ENCODE measurements around the gene C19orf18. TPM values are rescaled to one million over a fixed set of nuclear protein-coding genes. Genes with fewer than 3 reads are reported as not detected.

Gene C19orf18
- polyA plus RNA-seq, 2 of the 4 experiments (the other 2 are of a cell fraction), result 0.13 TPM; not detected in 1

- no peak for DNase-seq (ENCODE audit: low read depth in 1 of 2, low spot score in 1 of 2)
- Histone ChIP-seq H3K4me3 (no peak overlapping the region), H3K4me2 (no peak overlapping the region), H3K27ac (no peak overlapping the region), H3K9me3 (peaks cover 88% of the 10 kb centered on the region), H3K4me1 (no peaks in the 10 kb centered on the region)
- no peak for TF ChIP-seq CBX2 (IDR thresholded peaks at IDR 0.05; ENCODE audit: borderline replicate concordance, low read depth)
- no peak for TF ChIP-seq ZSCAN20 (CRISPR knock-in tag; IDR thresholded peaks at IDR 0.05)
- no peak for ATAC-seq
- WGBS (ENCODE audit: missing lambda C conversion rate), result 14% methylated on average over 7 of the region's 7 CpGs
- no peak for FAIRE-seq
- ChIA-PET POLR2A (no interaction called here), CTCF (interaction anchor here (0.5 kb wide), 1 partner anchor 488 kb away, joined by 3 read pairs; no protein-coding TSS in a partner anchor)
These were observed 45.8 kb upstream of the C19orf18 start for GRCh38 chr19:58020129-58020528.

GRCh38 chr19:58014141-58014540 is 39.8 kb upstream of the C19orf18 start:
- Histone ChIP-seq H3K4me3 (no peak overlapping the region), H3K27ac (no peak overlapping the region), H3K9me3 (peaks cover 84% of the 10 kb centered on the region), H3K4me2 (no peak overlapping the region), H3K4me1 (no peaks in the 10 kb centered on the region)
- ATAC-seq (no peak), DNase-seq (ENCODE audit: low read depth in 1 of 2, low spot score in 1 of 2) (no peak), FAIRE-seq (no peak)
- CTCF ChIA-PET, result interaction anchor here (0.6 to 0.7 kb wide), 3 partner anchors 15 to 359 kb away, joined by 3 to 4 read pairs (median 3); no protein-coding TSS in a partner anchor
- WGBS (ENCODE audit: missing lambda C conversion rate), result 14% methylated on average over 5 of the region's 5 CpGs
- POLR2A ChIA-PET, result no interaction called here
- TF ChIP-seq EHMT2 (IDR thresholded peaks at IDR 0.05; ENCODE audit: low read depth) (no peak), POLR2A (IDR thresholded peaks at IDR 0.05; ENCODE audit: low read length) (no peak), EP300 (IDR thresholded peaks at IDR 0.05) (no peak), CBX2 (IDR thresholded peaks at IDR 0.05; ENCODE audit: borderline replicate concordance, low read depth) (no peak), CHD2 (IDR thresholded peaks at IDR 0.05; ENCODE audit: low read length, partially characterized antibody) (no peak), BCL3 (IDR thresholded peaks at IDR 0.05) (no peak)

GRCh38 chr19:58010507-58010906 is 36.2 kb upstream of the C19orf18 start:
- no peak for ATAC-seq
- no peak for DNase-seq (ENCODE audit: low read depth in 1 of 2, low spot score in 1 of 2)
- Histone ChIP-seq H3K9me3 (peaks cover 86% of the 10 kb centered on the region), H3K4me1 (no peaks in the 10 kb centered on the region), H3K4me3 (no peak overlapping the region), H3K27ac (no peak overlapping the region), H3K4me2 (no peak overlapping the region)
- CTCF ChIA-PET, result interaction anchor here (0.6 kb wide), 1 partner anchor 44 kb away, joined by 3 read pairs; no protein-coding TSS in a partner anchor
- WGBS (ENCODE audit: missing lambda C conversion rate), result 87% methylated on average over 21 of the region's 22 CpGs
- no peak for FAIRE-seq
- no peak for TF ChIP-seq EP300 (IDR thresholded peaks at IDR 0.05)
- no peak for TF ChIP-seq PHF8 (IDR thresholded peaks at IDR 0.05; ENCODE audit: borderline replicate concordance, low read depth)
- POLR2A ChIA-PET, result no interaction called here

- peak overlapping the region; percentile 23; the same call in 1 of the 3 replicates for H3K4me2 ChIP-seq
- FAIRE-seq (no peak), DNase-seq (ENCODE audit: low read depth in 1 of 2, low spot score in 1 of 2) (peak; percentile 17 to 77), ATAC-seq (peak; percentile 54 to 87; a peak in 4 of 6 replicates)
- peak overlapping the region; percentile 20; the same call in 1 of the 3 replicates for H3K4me3 ChIP-seq
- no peak for TF ChIP-seq MAX (IDR thresholded peaks at IDR 0.05)
- no peak for TF ChIP-seq POLR2AphosphoS2 (conservative IDR thresholded peaks at IDR 0.05; ENCODE audit: low read length)
- no peak for TF ChIP-seq ESRRA (IDR thresholded peaks at IDR 0.05; ENCODE audit: borderline replicate concordance, low read length)
- TF ChIP-seq BCL3 (IDR thresholded peaks at IDR 0.05), result no peak
- TF ChIP-seq CTCF (IDR thresholded peaks at IDR 0.05), result no peak
- TF ChIP-seq CHD2 (IDR thresholded peaks at IDR 0.05; ENCODE audit: low read length, partially characterized antibody), result no peak
- no peak for TF ChIP-seq HES2 (IDR thresholded peaks at IDR 0.05)
- TF ChIP-seq RCOR1 (IDR thresholded peaks at IDR 0.05; ENCODE audit: low read depth, low read length), result no peak
- TF ChIP-seq E2F6 (IDR thresholded peaks at IDR 0.05; ENCODE audit: borderline replicate concordance, low read depth), result no peak
- no peak for TF ChIP-seq USF2 (IDR thresholded peaks at IDR 0.05)
- TF ChIP-seq ZSCAN20 (CRISPR knock-in tag; IDR thresholded peaks at IDR 0.05), result no peak
- no peak for TF ChIP-seq GATA3 (IDR thresholded peaks at IDR 0.05; ENCODE audit: borderline replicate concordance)
- no peak for TF ChIP-seq EP300 (IDR thresholded peaks at IDR 0.05)
- TF ChIP-seq JUN (IDR thresholded peaks at IDR 0.05), result no peak
- TF ChIP-seq EHF (CRISPR knock-in tag; IDR thresholded peaks at IDR 0.05), result no peak
- no peak for TF ChIP-seq RARB (CRISPR knock-in tag; IDR thresholded peaks at IDR 0.05)
- TF ChIP-seq NFE2L2 (conservative IDR thresholded peaks at IDR 0.05; ENCODE audit: low read length), result no peak
- 58% methylated on average over 39 of the region's 41 CpGs for WGBS (ENCODE audit: missing lambda C conversion rate)
- H3K27ac ChIP-seq, result no peak overlapping the region
- ChIA-PET POLR2A (no interaction called here), CTCF (interaction anchor here (0.6 kb wide), 1 partner anchor 45 kb away, joined by 3 read pairs; no protein-coding TSS in a partner anchor)
- no peaks in the 10 kb centered on the region for H3K4me1 ChIP-seq
- H3K9me3 ChIP-seq, result peaks cover 89% of the 10 kb centered on the region
These were observed 35.5 kb upstream of the C19orf18 start for GRCh38 chr19:58009666-58010301.

Measured in A549 (cell line).